Measurements from ENCODE around the gene NAA35. TPM values are rescaled to one million over a fixed set of nuclear protein-coding genes. Genes with fewer than 3 reads are reported as not detected.

NAA35 gene
- total and polyA plus RNA-seq, 2 of the 8 experiments (the other 6 are each of a cell fraction or from before 2014, with no cell fraction given): 12.9 to 35.2 TPM

DNA sequence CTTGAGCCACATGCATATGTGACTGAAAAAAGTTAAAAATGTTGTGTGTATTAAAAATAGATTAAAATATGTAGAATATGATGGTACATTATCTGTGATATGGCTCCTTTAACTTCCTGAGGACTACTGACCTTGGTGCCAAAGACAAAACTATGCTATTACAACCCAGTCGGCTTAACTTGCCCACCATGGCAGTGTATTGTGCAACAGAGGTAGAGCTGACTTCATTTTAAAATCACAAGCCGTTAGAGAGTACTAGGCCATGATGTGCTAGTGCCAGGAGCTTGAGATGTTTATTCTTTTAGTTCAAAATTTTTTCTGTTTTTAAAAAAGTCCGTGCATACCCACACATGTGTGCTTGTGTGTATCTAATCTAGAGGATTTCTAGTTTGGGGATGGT is 46.3 kb downstream of the NAA35 start:
- Histone ChIP-seq H2BK20ac (ENCODE audit: low read length) (no peak overlapping the region), H3K23me2 (ENCODE audit: low read depth, low read length) (no peaks in the 10 kb centered on the region; the same call in 1 of the 2 replicates), H3K18ac (ENCODE audit: extremely low read depth, low read length) (no peak overlapping the region), H3K4me1 (replicated peaks in 1 of 4; ENCODE audit: control insufficient read depth in 3 of 4, insufficient read depth in 4 of 4, low read length in 3 of 4) (no peaks in the 10 kb centered on the region), H3K36me3 (ENCODE audit: control insufficient read depth in 2 of 4, insufficient read depth in 4 of 4, low read length in 3 of 4) (peaks cover 0 to 27% (median 4%) of the 10 kb centered on the region in 4 experiments; a peak in 4 of 8 replicates), H3K27ac (ENCODE audit: low read depth, low read length) (no peak overlapping the region), H3K4ac (replicated peaks; ENCODE audit: insufficient read length, low read depth, low read length) (no peak overlapping the region), H2AFZ (ENCODE audit: low read length) (no peak overlapping the region), H2BK15ac (ENCODE audit: low read length) (no peak overlapping the region), H3K79me2 (ENCODE audit: control insufficient read depth in 1 of 2, insufficient read depth in 2 of 2, low read length in 2 of 2) (peaks cover 0 to 3% of the 10 kb centered on the region in 2 experiments; a peak in 1 of 4 replicates), H3K23ac (ENCODE audit: insufficient read length) (no peak overlapping the region), H3K9me3 (ENCODE audit: insufficient read depth in 2 of 2, low read depth in 1 of 2, low read length in 1 of 2) (no peaks in the 10 kb centered on the region), H3K79me1 (ENCODE audit: low read depth, low read length) (0 out of 2 replicates have a peak, but pooled peaks cover 2% of the 10 kb centered on the region), H4K20me1 (replicated peaks in 1 of 2; ENCODE audit: control insufficient read depth in 1 of 2, insufficient read depth in 2 of 2, low read length in 2 of 2) (no peaks in the 10 kb centered on the region), H3K14ac (ENCODE audit: insufficient read length) (no peak overlapping the region), H2BK12ac (ENCODE audit: low read depth, low read length) (no peak overlapping the region), H3K4me2 (ENCODE audit: insufficient read depth in 1 of 2, low read depth in 2 of 2, low read length in 2 of 2) (no peak overlapping the region), H2BK5ac (ENCODE audit: low read depth, low read length) (no peak overlapping the region), H3K56ac (replicated peaks; ENCODE audit: insufficient read length, low read depth, low read length) (no peak overlapping the region), H4K8ac (ENCODE audit: extremely low read depth, insufficient read depth, low read length) (no peak overlapping the region), H4K91ac (replicated peaks; ENCODE audit: insufficient read length, low read length) (no peak overlapping the region), H3K4me3 (ENCODE audit: extremely low read depth in 1 of 4, insufficient read depth in 2 of 4, low read depth in 3 of 4, low read length in 4 of 4) (no peak overlapping the region), H2BK120ac (replicated peaks; ENCODE audit: low read depth, low read length) (no peak overlapping the region), H4K5ac (ENCODE audit: insufficient read length, low read depth, low read length) (no peak overlapping the region), H3K27me3 (replicated peaks in 1 of 4; ENCODE audit: control insufficient read depth in 3 of 4, extremely low read depth in 1 of 4, insufficient read depth in 3 of 4, low read length in 3 of 4) (no peaks in the 10 kb centered on the region), H2AK5ac (ENCODE audit: low read depth, low read length) (no peak overlapping the region), H3K9ac (replicated peaks in 1 of 4; ENCODE audit: extremely low read depth in 1 of 4, low read depth in 3 of 4, low read length in 3 of 4) (no peak overlapping the region)
- ChIA-PET CTCF (ENCODE audit: partially characterized antibody) (interaction anchor here (0.6 to 1.3 kb wide), 2 partner anchors 45 to 69 kb away, joined by 3 read pairs; no protein-coding TSS in a partner anchor), POLR2A (ENCODE audit: partially characterized antibody) (interaction anchor here (0.9 to 1.6 kb wide), 2 partner anchors 9 to 13 kb away, joined by 3 to 4 read pairs; no protein-coding TSS in a partner anchor)
- TF ChIP-seq CEBPB (IDR thresholded peaks at IDR 0.05; ENCODE audit: low read depth, low read length) (0 out of 2 replicates have a peak, but pooled peaks have one; percentile 13), SP2 (IDR thresholded peaks at IDR 0.05; ENCODE audit: low read length) (no peak)
- no peak for DNase-seq (ENCODE audit: low read depth in 1 of 2, low spot score in 2 of 2)
- 84% methylated on average over 3 of the region's 3 CpGs; no CpG with 5 or more reads in 1 of the 2 experiments for WGBS, 2 experiments (ENCODE audit: extremely low coverage in 1 of 2, insufficient coverage in 1 of 2, insufficient read length in 1 of 2, insufficient replicate concordance in 2 of 2, low coverage in 1 of 2, low lambda C conversion rate in 2 of 2, missing lambda C conversion rate in 1 of 2)
- no peak for FAIRE-seq
